ENCODE measurements around the gene TBC1D4.

GRCh38 chr13:75329097-75329496 is 152.9 kb downstream of the TBC1D4 start:
- TF ChIP-seq SP1 (IDR thresholded peaks at IDR 0.05), result no peak
- TF ChIP-seq FOXM1 (IDR thresholded peaks at IDR 0.05; ENCODE audit: borderline replicate concordance), result no peak
- TF ChIP-seq ARNT (IDR thresholded peaks at IDR 0.05), result no peak
- TF ChIP-seq FOXA1 (IDR thresholded peaks at IDR 0.05), result no peak
- TF ChIP-seq BHLHE40 (IDR thresholded peaks at IDR 0.05; ENCODE audit: borderline replicate concordance), result no peak

Measured in HEK293T (cell line).